ENCODE data around the gene VAT1. TPM values are rescaled to one million over a fixed set of nuclear protein-coding genes. Genes with fewer than 3 reads are reported as not detected.

The VAT1 gene
- total and polyA plus RNA-seq, 2 of the 13 experiments (the other 11 are each of a cell fraction or from before 2014, with no cell fraction given) = 143 to 205 TPM

GRCh38 chr17:43021741-43022512 is at the start of gene VAT1 (continued):
- no peak for TF ChIP-seq ZXDC (CRISPR knock-in tag; IDR thresholded peaks at IDR 0.05)
- TF ChIP-seq E2F1 (CRISPR knock-in tag; IDR thresholded peaks at IDR 0.05) = no peak; the same call in 1 of the 2 replicates
- no peak for TF ChIP-seq STAG1 (CRISPR knock-in tag; IDR thresholded peaks at IDR 0.05)
- TF ChIP-seq PHF5A (CRISPR knock-in tag; IDR thresholded peaks at IDR 0.05; ENCODE audit: low read depth, unreplicated experiment) = no peak
- peak; percentile 87; the same call in 1 of the 2 replicates for TF ChIP-seq ZNF546 (CRISPR knock-in tag; conservative IDR thresholded peaks at IDR 0.05)
- no peak for TF ChIP-seq HMGA1 (CRISPR knock-in tag; conservative IDR thresholded peaks at IDR 0.05)
- TF ChIP-seq ZNF674 (CRISPR knock-in tag; IDR thresholded peaks at IDR 0.05; ENCODE audit: low read depth) = 0 out of 2 replicates have a peak, but pooled peaks have one; percentile 35
- TF ChIP-seq ZNF24 (IDR thresholded peaks at IDR 0.05) = no peak
- TF ChIP-seq ZFP91 (CRISPR knock-in tag; IDR thresholded peaks at IDR 0.05; ENCODE audit: borderline replicate concordance) = peak; percentile 100
- TF ChIP-seq ZNF383 (CRISPR knock-in tag; IDR thresholded peaks at IDR 0.05; ENCODE audit: borderline replicate concordance) = 0 out of 2 replicates have a peak, but pooled peaks have one; percentile 86
- TF ChIP-seq NKX3-1 (CRISPR knock-in tag; IDR thresholded peaks at IDR 0.05) = peak; percentile 68; the same call in 1 of the 2 replicates
- peak; percentile 42; the same call in 1 of the 2 replicates for TF ChIP-seq ATF3 (CRISPR knock-in tag; IDR thresholded peaks at IDR 0.05)
- 0 out of 2 replicates have a peak, but pooled peaks have one; percentile 63 for TF ChIP-seq ZNF160 (CRISPR knock-in tag; IDR thresholded peaks at IDR 0.05)
- 0 out of 2 replicates have a peak, but pooled peaks have one; percentile 16 for TF ChIP-seq ZNF879 (CRISPR knock-in tag; IDR thresholded peaks at IDR 0.05)
- no peak for TF ChIP-seq ATRX (CRISPR knock-in tag; IDR thresholded peaks at IDR 0.05; ENCODE audit: borderline replicate concordance)
